ENCODE data around the gene CACNB2. TPM values are rescaled to one million over a fixed set of nuclear protein-coding genes. Genes with fewer than 3 reads are reported as not detected.
"Not testable (repeated sequence)": the region's sequence is repeated elsewhere in the genome, so short reads cannot be mapped to it uniquely, and the experiment has no call there.

The CACNB2 gene
- total RNA-seq, 1 donor from 2014 or later: 0.13 TPM

DNA sequence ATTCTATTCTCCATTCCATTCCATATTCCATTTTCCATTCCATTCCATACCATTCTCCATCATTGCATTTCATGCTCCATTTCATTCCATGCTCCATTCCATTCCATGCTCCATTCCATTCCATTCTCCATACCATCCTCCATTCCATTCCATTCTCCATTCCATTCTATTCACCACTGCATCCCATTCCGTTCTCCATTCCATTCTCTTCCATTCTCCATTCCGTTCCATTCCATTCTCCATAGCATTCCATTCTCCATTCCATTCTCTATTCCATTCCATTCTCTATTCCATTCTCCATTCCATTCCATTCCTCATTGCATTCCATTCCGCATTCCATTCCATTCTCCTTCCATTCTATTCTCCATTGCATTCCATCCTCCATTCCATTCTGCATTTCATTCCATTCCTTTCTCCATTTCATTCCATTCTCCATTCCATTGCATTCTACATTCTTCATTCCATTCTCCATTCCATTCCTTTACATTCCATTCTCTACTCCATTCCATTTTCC lies 427.2 kb downstream of the CACNB2 start:
- no peaks in the 10 kb centered on the region for H3K4me1 Mint-ChIP-seq (ENCODE audit: low read depth)

GRCh38 chr10:18570386-18570785 lies 430.2 kb downstream of the CACNB2 start:
- intact Hi-C loops (cut with micrococcal nuclease); H3K4me3 Mint-ChIP-seq; H3K4me1 Mint-ChIP-seq (ENCODE audit: low read depth); H3K27me3 Mint-ChIP-seq (ENCODE audit: insufficient read depth); H3K36me3 Mint-ChIP-seq (ENCODE audit: low read depth); DNase-seq (ENCODE audit: low spot score); H3K9me3 Mint-ChIP-seq; H3K27ac Mint-ChIP-seq: not testable (repeated sequence)

More for the DNA sequence above, 427.2 kb downstream of the CACNB2 start:
- Mint-ChIP-seq H3K36me3 (ENCODE audit: low read depth) (no peaks in the 10 kb centered on the region), H3K27me3 (ENCODE audit: insufficient read depth) (no peaks in the 10 kb centered on the region), H3K27ac (no peak overlapping the region), H3K9me3 (no peaks in the 10 kb centered on the region), H3K4me3 (no peak overlapping the region)
- DNase-seq (ENCODE audit: low spot score): no peak
- intact Hi-C loops (cut with micrococcal nuclease): no loop called here

DNA sequence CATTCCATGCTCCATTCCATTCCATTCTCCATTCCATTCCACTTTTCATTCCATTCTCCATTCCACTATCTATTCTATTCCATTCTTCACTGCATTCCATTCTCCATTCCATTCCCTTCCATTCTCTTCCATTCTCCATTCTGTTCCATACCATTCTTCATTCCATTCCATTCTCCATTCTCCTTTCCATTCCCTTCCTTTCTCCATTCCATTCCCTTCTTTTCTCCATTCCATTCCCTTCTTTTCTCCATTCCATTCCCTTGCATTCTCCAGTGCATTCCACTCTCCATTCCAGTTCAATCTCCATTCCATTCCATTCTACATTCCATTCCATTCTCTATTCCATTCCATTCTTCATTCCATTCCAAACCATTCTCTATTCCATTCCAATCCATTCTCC lies 430.9 kb downstream of the CACNB2 start:
- Mint-ChIP-seq H3K27ac (no peak overlapping the region), H3K4me3 (no peak overlapping the region), H3K36me3 (ENCODE audit: low read depth) (peaks cover 2% of the 10 kb centered on the region), H3K4me1 (ENCODE audit: low read depth) (no peaks in the 10 kb centered on the region), H3K9me3 (peaks cover 5% of the 10 kb centered on the region), H3K27me3 (ENCODE audit: insufficient read depth) (no peaks in the 10 kb centered on the region)
- intact Hi-C loops (cut with micrococcal nuclease): no loop called here
- no peak for DNase-seq (ENCODE audit: low spot score)

DNA sequence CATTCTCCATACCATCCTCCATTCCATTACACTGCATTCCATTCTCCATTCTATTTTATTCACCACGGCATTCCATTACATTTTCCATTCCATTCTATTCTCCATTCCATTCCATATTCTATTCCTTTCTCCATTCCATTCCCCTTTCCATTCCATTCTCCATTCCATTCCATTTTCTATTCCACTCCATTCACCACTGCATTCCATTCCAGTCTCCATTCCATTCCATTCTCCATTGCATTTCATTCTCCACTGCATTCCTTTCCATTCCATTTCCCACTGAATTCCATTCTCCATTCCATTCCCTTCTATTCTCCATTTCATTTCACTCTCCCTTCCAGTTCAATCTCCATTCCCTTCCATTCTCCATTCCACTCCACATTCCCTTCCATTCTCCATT lies 431.6 kb downstream of the CACNB2 start:
- H3K4me1 Mint-ChIP-seq (ENCODE audit: low read depth): no peaks in the 10 kb centered on the region

GRCh38 chr10:18572959-18573561 lies 432.8 kb downstream of the CACNB2 start:
- no peak overlapping the region for H3K4me3 Mint-ChIP-seq
- H3K27ac Mint-ChIP-seq: no peak overlapping the region
- intact Hi-C loops (cut with micrococcal nuclease): no loop called here
- peaks cover 11% of the 10 kb centered on the region for H3K36me3 Mint-ChIP-seq (ENCODE audit: low read depth)
- peaks cover 17% of the 10 kb centered on the region for H3K9me3 Mint-ChIP-seq
- no peak for DNase-seq (ENCODE audit: low spot score)
- no peaks in the 10 kb centered on the region for H3K27me3 Mint-ChIP-seq (ENCODE audit: insufficient read depth)
- H3K4me1 Mint-ChIP-seq (ENCODE audit: low read depth): no peaks in the 10 kb centered on the region

More for the DNA sequence above, 431.6 kb downstream of the CACNB2 start:
- Mint-ChIP-seq H3K36me3 (ENCODE audit: low read depth) (peaks cover 3% of the 10 kb centered on the region), H3K27me3 (ENCODE audit: insufficient read depth) (no peaks in the 10 kb centered on the region), H3K27ac (no peak overlapping the region), H3K4me3 (no peak overlapping the region), H3K9me3 (peaks cover 6% of the 10 kb centered on the region)
- DNase-seq (ENCODE audit: low spot score): no peak
- intact Hi-C loops (cut with micrococcal nuclease): no loop called here

DNA sequence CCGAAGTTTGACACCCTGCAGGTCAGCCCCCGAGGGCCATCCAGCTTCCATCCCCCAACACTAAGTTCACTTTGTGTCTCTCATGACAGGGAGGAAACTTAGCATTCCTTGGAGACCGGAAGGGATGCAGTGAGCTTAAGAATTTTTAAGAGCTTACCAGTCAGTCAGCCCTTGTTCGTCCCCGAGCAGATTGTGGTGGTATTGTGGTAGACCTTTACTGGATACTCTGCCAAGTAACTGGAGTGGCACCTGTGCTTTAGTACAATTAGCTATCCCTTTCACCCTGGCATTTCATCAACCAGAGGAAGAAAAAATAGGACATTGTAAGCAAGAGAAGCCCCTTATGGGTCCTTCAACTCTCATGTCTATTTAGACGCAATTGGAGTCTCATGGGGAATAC lies 436.4 kb downstream of the CACNB2 start:
- peaks cover 35% of the 10 kb centered on the region for H3K36me3 Mint-ChIP-seq (ENCODE audit: low read depth)
- H3K27ac Mint-ChIP-seq: no peak overlapping the region
- H3K27me3 Mint-ChIP-seq (ENCODE audit: insufficient read depth): no peaks in the 10 kb centered on the region
- DNase-seq (ENCODE audit: low spot score): no peak
- H3K4me3 Mint-ChIP-seq: no peak overlapping the region
- intact Hi-C loops (cut with micrococcal nuclease): no loop called here
- peaks cover 22% of the 10 kb centered on the region for H3K9me3 Mint-ChIP-seq
- H3K4me1 Mint-ChIP-seq (ENCODE audit: low read depth): peaks cover under 1% of the 10 kb centered on the region

DNA sequence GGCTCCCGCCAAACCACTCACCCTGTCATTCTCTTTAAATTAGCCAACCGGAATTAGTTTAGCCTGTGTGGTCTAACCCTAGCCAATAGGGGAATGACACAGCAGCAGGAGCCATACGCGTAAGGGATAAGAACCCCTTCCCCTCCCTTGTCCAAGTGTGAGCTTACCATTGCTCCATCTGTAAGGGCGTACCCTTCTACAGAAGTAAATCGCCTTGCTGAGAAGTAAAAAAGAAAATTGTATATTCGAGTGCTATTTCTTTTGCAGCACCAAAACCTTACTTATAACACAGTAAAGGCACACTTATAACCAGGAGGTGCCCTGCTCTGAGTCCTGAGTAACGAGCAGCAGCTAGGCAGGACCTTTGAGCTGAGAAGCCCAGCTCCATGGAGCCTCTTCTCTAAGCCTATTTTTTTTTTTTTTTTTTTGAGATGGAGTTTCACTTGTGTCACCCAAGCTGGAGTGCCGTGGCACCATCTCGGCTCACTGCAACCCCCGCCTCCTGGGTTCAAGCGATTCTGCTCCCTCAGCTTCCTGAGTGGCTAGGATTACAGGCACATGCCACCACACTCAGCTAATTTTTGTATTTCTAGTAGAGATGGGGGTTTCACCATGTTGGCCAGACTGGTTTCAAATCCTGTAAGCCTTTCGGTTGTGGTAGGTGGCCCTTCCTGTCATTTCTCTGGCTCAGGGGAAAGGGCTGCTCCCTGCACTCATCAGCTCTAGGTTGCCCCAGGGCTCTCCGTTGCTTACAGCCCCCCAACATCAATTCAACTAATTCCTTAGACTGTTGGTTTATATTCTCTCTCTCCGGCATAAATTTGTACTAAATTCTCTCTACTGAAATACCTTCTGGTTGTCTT lies 437.8 kb downstream of the CACNB2 start:
- Mint-ChIP-seq H3K4me1 (ENCODE audit: low read depth) (peaks cover 15% of the 10 kb centered on the region), H3K27me3 (ENCODE audit: insufficient read depth) (no peaks in the 10 kb centered on the region), H3K4me3 (no peak overlapping the region), H3K9me3 (peaks cover 22% of the 10 kb centered on the region), H3K27ac (no peak overlapping the region), H3K36me3 (ENCODE audit: low read depth) (peaks cover 44% of the 10 kb centered on the region)
- no peak for DNase-seq (ENCODE audit: low spot score)
- intact Hi-C loops (cut with micrococcal nuclease): no loop called here

GRCh38 chr10:18582803-18583202 lies 442.6 kb downstream of the CACNB2 start:
- Mint-ChIP-seq H3K4me1 (ENCODE audit: low read depth) (peaks cover 25% of the 10 kb centered on the region), H3K27ac (peak overlapping the region; percentile 41), H3K27me3 (ENCODE audit: insufficient read depth) (no peaks in the 10 kb centered on the region), H3K9me3 (peaks cover 6% of the 10 kb centered on the region), H3K4me3 (peak overlapping the region; percentile 27), H3K36me3 (ENCODE audit: low read depth) (peaks cover 61% of the 10 kb centered on the region)
- DNase-seq (ENCODE audit: low spot score): peak; percentile 13
- intact Hi-C loops (cut with micrococcal nuclease): loop anchor here (5.0 kb wide), 1 partner anchor 79 kb away; no protein-coding TSS in a partner anchor

- H3K4me3 Mint-ChIP-seq: peak overlapping the region; percentile 9
- H3K4me1 Mint-ChIP-seq (ENCODE audit: low read depth): peaks cover 25% of the 10 kb centered on the region
- peaks cover 57% of the 10 kb centered on the region for H3K36me3 Mint-ChIP-seq (ENCODE audit: low read depth)
- H3K27me3 Mint-ChIP-seq (ENCODE audit: insufficient read depth): no peaks in the 10 kb centered on the region
- H3K27ac Mint-ChIP-seq: peak overlapping the region; percentile 14
- H3K9me3 Mint-ChIP-seq: peaks cover under 1% of the 10 kb centered on the region
- no peak for DNase-seq (ENCODE audit: low spot score)
- intact Hi-C loops (cut with micrococcal nuclease): loop anchor here (5.0 kb wide), 1 partner anchor 79 kb away; no protein-coding TSS in a partner anchor
Measured at GRCh38 chr10:18583575-18584270, 443.5 kb downstream of the CACNB2 start.

- peaks cover 47% of the 10 kb centered on the region for H3K36me3 Mint-ChIP-seq (ENCODE audit: low read depth)
- H3K9me3 Mint-ChIP-seq; H3K27ac Mint-ChIP-seq; H3K4me3 Mint-ChIP-seq; intact Hi-C loops (cut with micrococcal nuclease); DNase-seq (ENCODE audit: low spot score); H3K27me3 Mint-ChIP-seq (ENCODE audit: insufficient read depth): not testable (repeated sequence)
- H3K4me1 Mint-ChIP-seq (ENCODE audit: low read depth): peaks cover 24% of the 10 kb centered on the region
Measured at GRCh38 chr10:18586637-18587036, 446.4 kb downstream of the CACNB2 start.

DNA sequence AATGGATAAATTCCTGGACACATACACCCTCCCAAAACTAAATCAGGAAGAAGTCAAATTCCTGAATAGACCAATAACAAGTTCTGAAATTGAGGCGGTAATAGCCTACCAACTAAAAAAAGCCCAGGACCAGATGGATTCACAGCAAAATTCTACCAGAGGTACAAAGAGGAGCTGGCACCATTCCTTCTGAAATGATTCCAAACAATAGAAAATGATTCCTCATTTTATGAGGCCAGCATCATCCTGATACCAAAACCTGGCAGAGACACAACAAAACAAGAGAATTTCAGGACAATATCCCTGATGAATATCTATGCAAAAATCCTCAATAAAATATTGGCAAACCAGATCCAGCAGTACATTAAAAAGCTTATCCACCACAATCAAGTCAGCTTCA lies 450.9 kb downstream of the CACNB2 start:
- H3K36me3 Mint-ChIP-seq (ENCODE audit: low read depth): peaks cover 32% of the 10 kb centered on the region
- H3K4me1 Mint-ChIP-seq (ENCODE audit: low read depth); H3K27ac Mint-ChIP-seq; H3K9me3 Mint-ChIP-seq; intact Hi-C loops (cut with micrococcal nuclease); H3K27me3 Mint-ChIP-seq (ENCODE audit: insufficient read depth); DNase-seq (ENCODE audit: low spot score); H3K4me3 Mint-ChIP-seq: not testable (repeated sequence)
